Measurements from ENCODE around the gene LSAMP.
"Not testable (repeated sequence)": the region's sequence is repeated elsewhere in the genome, so short reads cannot be mapped to it uniquely, and the experiment has no call there.

The LSAMP gene

GRCh38 chr3:116103868-116104530 is 341.3 kb downstream of the LSAMP start:
- DNase-seq (ENCODE audit: low read depth), result no peak

- DNase-seq (ENCODE audit: low read depth), result no peak
These were observed 343.2 kb downstream of the LSAMP start for GRCh38 chr3:116102037-116102436.

GRCh38 chr3:116097226-116097625 is 348.1 kb downstream of the LSAMP start:
- no peak for DNase-seq (ENCODE audit: low read depth)

GRCh38 chr3:116096631-116097030 is 348.7 kb downstream of the LSAMP start:
- DNase-seq (ENCODE audit: low read depth), result no peak

GRCh38 chr3:116093374-116093773 is 351.9 kb downstream of the LSAMP start:
- no peak for DNase-seq (ENCODE audit: low read depth)

- DNase-seq (ENCODE audit: low read depth), result no peak
These were observed 357.9 kb downstream of the LSAMP start for GRCh38 chr3:116087426-116087825.

- no peak for DNase-seq (ENCODE audit: low read depth)
These were observed 360.1 kb downstream of the LSAMP start for GRCh38 chr3:116084999-116085791.

GRCh38 chr3:116083683-116084082 is 361.6 kb downstream of the LSAMP start:
- DNase-seq (ENCODE audit: low read depth), result no peak

- no peak for DNase-seq (ENCODE audit: low read depth)
These were observed 366.7 kb downstream of the LSAMP start for GRCh38 chr3:116078561-116078960.

GRCh38 chr3:116077557-116077956 is 367.7 kb downstream of the LSAMP start:
- DNase-seq (ENCODE audit: low read depth), result no peak

- DNase-seq (ENCODE audit: low read depth), result no peak
These were observed 368.2 kb downstream of the LSAMP start for GRCh38 chr3:116077059-116077458.

- DNase-seq (ENCODE audit: low read depth), result not testable (repeated sequence)
These were observed 374.6 kb downstream of the LSAMP start for GRCh38 chr3:116070516-116071278.

- no peak for DNase-seq (ENCODE audit: low read depth)
These were observed 375.2 kb downstream of the LSAMP start for GRCh38 chr3:116070061-116070460.

GRCh38 chr3:116069024-116069423 is 376.3 kb downstream of the LSAMP start:
- DNase-seq (ENCODE audit: low read depth), result no peak

- DNase-seq (ENCODE audit: low read depth), result no peak
These were observed 378.0 kb downstream of the LSAMP start for GRCh38 chr3:116067326-116067725.

GRCh38 chr3:116065501-116065900 is 379.8 kb downstream of the LSAMP start:
- DNase-seq (ENCODE audit: low read depth), result no peak

- no peak for DNase-seq (ENCODE audit: low read depth)
These were observed 380.6 kb downstream of the LSAMP start for GRCh38 chr3:116064646-116065045.

GRCh38 chr3:116059421-116060096 is 385.7 kb downstream of the LSAMP start:
- DNase-seq (ENCODE audit: low read depth), result peak; percentile 27

- no peak for DNase-seq (ENCODE audit: low read depth)
These were observed 386.4 kb downstream of the LSAMP start for GRCh38 chr3:116058844-116059243.

GRCh38 chr3:116057400-116058006 is 387.8 kb downstream of the LSAMP start:
- no peak for DNase-seq (ENCODE audit: low read depth)

GRCh38 chr3:116056280-116056679 is 389.0 kb downstream of the LSAMP start:
- no peak for DNase-seq (ENCODE audit: low read depth)

- no peak for DNase-seq (ENCODE audit: low read depth)
These were observed 392.3 kb downstream of the LSAMP start for GRCh38 chr3:116053017-116053416.
